ENCODE results near the gene CDH1.

- TF ChIP-seq POLR2A (IDR thresholded peaks at IDR 0.05), result no peak
- TF ChIP-seq, protein P1, sequence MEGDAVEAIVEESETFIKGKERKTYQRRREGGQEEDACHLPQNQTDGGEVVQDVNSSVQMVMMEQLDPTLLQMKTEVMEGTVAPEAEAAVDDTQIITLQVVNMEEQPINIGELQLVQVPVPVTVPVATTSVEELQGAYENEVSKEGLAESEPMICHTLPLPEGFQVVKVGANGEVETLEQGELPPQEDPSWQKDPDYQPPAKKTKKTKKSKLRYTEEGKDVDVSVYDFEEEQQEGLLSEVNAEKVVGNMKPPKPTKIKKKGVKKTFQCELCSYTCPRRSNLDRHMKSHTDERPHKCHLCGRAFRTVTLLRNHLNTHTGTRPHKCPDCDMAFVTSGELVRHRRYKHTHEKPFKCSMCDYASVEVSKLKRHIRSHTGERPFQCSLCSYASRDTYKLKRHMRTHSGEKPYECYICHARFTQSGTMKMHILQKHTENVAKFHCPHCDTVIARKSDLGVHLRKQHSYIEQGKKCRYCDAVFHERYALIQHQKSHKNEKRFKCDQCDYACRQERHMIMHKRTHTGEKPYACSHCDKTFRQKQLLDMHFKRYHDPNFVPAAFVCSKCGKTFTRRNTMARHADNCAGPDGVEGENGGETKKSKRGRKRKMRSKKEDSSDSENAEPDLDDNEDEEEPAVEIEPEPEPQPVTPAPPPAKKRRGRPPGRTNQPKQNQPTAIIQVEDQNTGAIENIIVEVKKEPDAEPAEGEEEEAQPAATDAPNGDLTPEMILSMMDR (IDR thresholded peaks at IDR 0.05), result no peak
- TF ChIP-seq EP300 (IDR thresholded peaks at IDR 0.05), result no peak
Observed at GRCh38 chr16:68772871-68773270, 35.8 kb downstream of the CDH1 start.

All from tibial nerve (tissue), 4 donors.